OCI-LY7 (cell line): ENCODE data around the gene RNF213.

Experiments
- CTCF ChIP-seq: fragments of 200-600 bp; sonication (generic); conservative IDR thresholded peaks from 2 replicates; pipeline ENCODE4 v1.5.1; 2014; ENCODE audit warnings: mild to moderate bottlenecking, antibody characterized with exemption, low read length, moderate library complexity, mixed read lengths
- EZH2phosphoT487 ChIP-seq: fragments of 200-600 bp; sonication (generic); IDR thresholded peaks from 2 replicates; pipeline ENCODE4 v1.6.1; 2018; ENCODE audit warnings: low read depth, borderline replicate concordance, mild to moderate bottlenecking, mixed run types, antibody characterized with exemption, low read length, moderate library complexity, mixed read lengths

GRCh38 chr17:80295559-80295958, 34.9 kb downstream of the RNF213 start:
- TF ChIP-seq CTCF (no peak), EZH2phosphoT487 (no peak)
